AG08396 (cell line): ENCODE measurements around the gene AHSG.
"Not testable (repeated sequence)": the region's sequence is repeated elsewhere in the genome, so short reads cannot be mapped to it uniquely, and the experiment has no call there.

Source experiments
- DNase-seq: peaks from one replicate; pipeline ENCODE4 v3.0.0; 2012; ENCODE audit warnings: low spot score, mixed read lengths

Gene AHSG

GRCh38 chr3:186612721-186613636 lies at the start of gene AHSG:
Gene AHSG (plus strand): TSS chr3:186613060. CDS start chr3:186613142, 82 bp downstream.
- no peak for DNase-seq

GRCh38 chr3:186564586-186564985 lies 48.3 kb upstream of the AHSG start:
- no peak for DNase-seq

GRCh38 chr3:186566772-186567071 lies 46.1 kb upstream of the AHSG start:
- DNase-seq = no peak

- DNase-seq = peak; percentile 95
These were observed 45.6 kb upstream of the AHSG start, which contains the start of gene TBCCD1 for GRCh38 chr3:186567072-186567921. Gene TBCCD1 (minus strand): TSS chr3:186567339. CDS start chr3:186564329, 3,010 bp downstream.

- DNase-seq = not testable (repeated sequence)
These were observed 43.5 kb upstream of the AHSG start for GRCh38 chr3:186569361-186569760.

- DNase-seq = no peak
These were observed 43.1 kb upstream of the AHSG start for GRCh38 chr3:186569779-186570095.

GRCh38 chr3:186570096-186570940 lies 42.5 kb upstream of the AHSG start, which contains the start of gene DNAJB11:
Gene DNAJB11 (plus strand): TSS chr3:186570720. CDS start chr3:186570898, 178 bp downstream.
- DNase-seq = peak; percentile 98

GRCh38 chr3:186570941-186571643 lies 41.8 kb upstream of the AHSG start:
- no peak for DNase-seq

- DNase-seq = no peak
These were observed 41.2 kb upstream of the AHSG start for GRCh38 chr3:186571644-186572013.

- DNase-seq = no peak
These were observed 35.3 kb upstream of the AHSG start for GRCh38 chr3:186577521-186577920.

- no peak for DNase-seq
These were observed 32.1 kb upstream of the AHSG start for GRCh38 chr3:186580785-186581184.

GRCh38 chr3:186582541-186582940 lies 30.3 kb upstream of the AHSG start:
- no peak for DNase-seq

- peak; percentile 33 for DNase-seq
These were observed 29.0 kb upstream of the AHSG start for GRCh38 chr3:186583831-186584230.

GRCh38 chr3:186586245-186586644 lies 26.6 kb upstream of the AHSG start:
- DNase-seq = not testable (repeated sequence)

GRCh38 chr3:186587183-186587582 lies 25.7 kb upstream of the AHSG start:
- DNase-seq = no peak

GRCh38 chr3:186588632-186589031 lies 24.2 kb upstream of the AHSG start:
- no peak for DNase-seq

GRCh38 chr3:186589121-186589520 lies 23.7 kb upstream of the AHSG start:
- no peak for DNase-seq

GRCh38 chr3:186589856-186590579 lies 22.8 kb upstream of the AHSG start:
- DNase-seq = no peak

- DNase-seq = no peak
These were observed 22.1 kb upstream of the AHSG start for GRCh38 chr3:186590580-186591295.

GRCh38 chr3:186592682-186593081 lies 20.2 kb upstream of the AHSG start:
- DNase-seq = no peak
